Measurements from ENCODE around the gene GPC3.

DNA sequence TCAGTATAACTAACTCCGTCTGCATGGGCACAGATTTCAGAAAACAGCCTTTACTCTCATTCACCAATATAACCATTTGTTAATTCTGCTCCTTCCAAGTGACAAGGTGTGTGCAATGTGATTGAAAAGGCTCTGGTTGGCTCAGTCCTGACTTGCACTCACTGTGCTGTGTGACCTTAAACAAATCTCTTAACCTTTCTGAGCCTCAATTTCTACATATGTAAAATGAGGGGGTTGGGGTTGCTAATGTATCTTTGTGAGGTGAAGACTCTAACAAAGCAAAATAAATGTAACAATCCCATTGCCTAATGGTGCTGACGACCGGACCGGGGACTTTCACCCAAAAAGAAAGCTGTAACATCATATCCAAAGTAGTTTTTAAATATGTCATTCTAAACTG is 457.6 kb downstream of the GPC3 start:
- TF ChIP-seq, protein P1, sequence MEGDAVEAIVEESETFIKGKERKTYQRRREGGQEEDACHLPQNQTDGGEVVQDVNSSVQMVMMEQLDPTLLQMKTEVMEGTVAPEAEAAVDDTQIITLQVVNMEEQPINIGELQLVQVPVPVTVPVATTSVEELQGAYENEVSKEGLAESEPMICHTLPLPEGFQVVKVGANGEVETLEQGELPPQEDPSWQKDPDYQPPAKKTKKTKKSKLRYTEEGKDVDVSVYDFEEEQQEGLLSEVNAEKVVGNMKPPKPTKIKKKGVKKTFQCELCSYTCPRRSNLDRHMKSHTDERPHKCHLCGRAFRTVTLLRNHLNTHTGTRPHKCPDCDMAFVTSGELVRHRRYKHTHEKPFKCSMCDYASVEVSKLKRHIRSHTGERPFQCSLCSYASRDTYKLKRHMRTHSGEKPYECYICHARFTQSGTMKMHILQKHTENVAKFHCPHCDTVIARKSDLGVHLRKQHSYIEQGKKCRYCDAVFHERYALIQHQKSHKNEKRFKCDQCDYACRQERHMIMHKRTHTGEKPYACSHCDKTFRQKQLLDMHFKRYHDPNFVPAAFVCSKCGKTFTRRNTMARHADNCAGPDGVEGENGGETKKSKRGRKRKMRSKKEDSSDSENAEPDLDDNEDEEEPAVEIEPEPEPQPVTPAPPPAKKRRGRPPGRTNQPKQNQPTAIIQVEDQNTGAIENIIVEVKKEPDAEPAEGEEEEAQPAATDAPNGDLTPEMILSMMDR (IDR thresholded peaks at IDR 0.05), result no peak
- no peak for TF ChIP-seq POLR2A (IDR thresholded peaks at IDR 0.05)

Measured in thyroid gland (tissue), 4 donors.